ENCODE results near the gene CUL2. TPM values are rescaled to one million over a fixed set of nuclear protein-coding genes. Genes with fewer than 3 reads are reported as not detected.
"Not testable (repeated sequence)": the region's sequence is repeated elsewhere in the genome, so short reads cannot be mapped to it uniquely, and the experiment has no call there.

CUL2 gene
- total and polyA plus RNA-seq, 11 donors = 7.1 to 42.2 (median 31.6) TPM

DNA sequence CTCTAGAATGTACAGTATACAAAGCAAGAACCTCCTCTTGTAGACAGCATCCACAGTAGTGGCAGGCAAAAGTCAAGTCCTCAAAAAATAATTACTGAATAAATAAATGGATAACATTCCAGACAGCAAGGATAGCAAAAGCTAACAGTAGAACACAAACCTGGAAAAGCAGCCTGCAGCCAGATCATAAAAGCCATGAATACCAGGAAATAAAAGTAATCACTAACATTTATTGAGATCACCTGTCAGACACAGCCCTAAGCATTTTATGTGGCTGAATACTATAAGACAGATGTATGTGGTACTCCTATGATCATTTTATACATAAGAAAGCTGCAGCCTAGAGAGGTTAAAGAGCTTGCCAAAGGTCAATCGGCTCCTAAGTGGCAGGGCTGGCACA lies 34.0 kb downstream of the CUL2 start:
- DNase-seq (no peak), ATAC-seq (no peak)
- H3K27me3 ChIP-seq = no peaks in the 10 kb centered on the region
- no peak overlapping the region for H3K4me3 ChIP-seq
- peaks cover 0 to 98% (median 79%) of the 10 kb centered on the region in 9 donors for H3K36me3 ChIP-seq
- peaks cover 0 to 14% (median 0%) of the 10 kb centered on the region in 12 donors for H3K4me1 ChIP-seq
- no peaks in the 10 kb centered on the region for H3K9me3 ChIP-seq
- intact Hi-C loops (cut with DNase I) = no loop called here
- 68 to 89% (median 83%) methylated on average over 1 of the region's 1 CpG for WGBS, 4 donors
- TF ChIP-seq POLR2A (IDR thresholded peaks at IDR 0.05) = no peak
- TF ChIP-seq, protein P1, sequence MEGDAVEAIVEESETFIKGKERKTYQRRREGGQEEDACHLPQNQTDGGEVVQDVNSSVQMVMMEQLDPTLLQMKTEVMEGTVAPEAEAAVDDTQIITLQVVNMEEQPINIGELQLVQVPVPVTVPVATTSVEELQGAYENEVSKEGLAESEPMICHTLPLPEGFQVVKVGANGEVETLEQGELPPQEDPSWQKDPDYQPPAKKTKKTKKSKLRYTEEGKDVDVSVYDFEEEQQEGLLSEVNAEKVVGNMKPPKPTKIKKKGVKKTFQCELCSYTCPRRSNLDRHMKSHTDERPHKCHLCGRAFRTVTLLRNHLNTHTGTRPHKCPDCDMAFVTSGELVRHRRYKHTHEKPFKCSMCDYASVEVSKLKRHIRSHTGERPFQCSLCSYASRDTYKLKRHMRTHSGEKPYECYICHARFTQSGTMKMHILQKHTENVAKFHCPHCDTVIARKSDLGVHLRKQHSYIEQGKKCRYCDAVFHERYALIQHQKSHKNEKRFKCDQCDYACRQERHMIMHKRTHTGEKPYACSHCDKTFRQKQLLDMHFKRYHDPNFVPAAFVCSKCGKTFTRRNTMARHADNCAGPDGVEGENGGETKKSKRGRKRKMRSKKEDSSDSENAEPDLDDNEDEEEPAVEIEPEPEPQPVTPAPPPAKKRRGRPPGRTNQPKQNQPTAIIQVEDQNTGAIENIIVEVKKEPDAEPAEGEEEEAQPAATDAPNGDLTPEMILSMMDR (IDR thresholded peaks at IDR 0.05) = no peak
- H3K27ac ChIP-seq = no peak overlapping the region

GRCh38 chr10:35050568-35050967 lies 39.6 kb downstream of the CUL2 start:
- Histone ChIP-seq H3K36me3 (peaks cover 0 to 87% (median 67%) of the 10 kb centered on the region in 9 donors), H3K4me1 (peaks cover 0 to 13% (median 0%) of the 10 kb centered on the region in 12 donors), H3K27ac (no peak overlapping the region), H3K27me3 (no peaks in the 10 kb centered on the region), H3K9me3 (no peaks in the 10 kb centered on the region), H3K4me3 (no peak overlapping the region)
- intact Hi-C loops (cut with DNase I) = no loop called here
- TF ChIP-seq POLR2A (IDR thresholded peaks at IDR 0.05) = no peak
- TF ChIP-seq, protein P1 (IDR thresholded peaks at IDR 0.05) = no peak
- DNase-seq (no peak), ATAC-seq (no peak)

- WGBS, 4 donors = 47 to 95% (median 70%) methylated on average over 2 of the region's 2 CpGs
- no peaks in the 10 kb centered on the region for H3K9me3 ChIP-seq
- H3K4me1 ChIP-seq = peaks cover 0 to 20% (median 0%) of the 10 kb centered on the region in 12 donors
- peaks cover 0 to 82% (median 60%) of the 10 kb centered on the region in 9 donors for H3K36me3 ChIP-seq
- H3K4me3 ChIP-seq = no peak overlapping the region
- no peak for DNase-seq
- TF ChIP-seq, protein P1 (IDR thresholded peaks at IDR 0.05) = no peak
- TF ChIP-seq POLR2A (IDR thresholded peaks at IDR 0.05) = no peak
- no peak overlapping the region for H3K27ac ChIP-seq
- intact Hi-C loops (cut with DNase I) = no loop called here
- no peaks in the 10 kb centered on the region for H3K27me3 ChIP-seq
- no peak for ATAC-seq
Measured at GRCh38 chr10:35046074-35046473, 44.1 kb downstream of the CUL2 start.

- 78 to 98% (median 96%) methylated on average over 6 of the region's 6 CpGs for WGBS, 4 donors
- ATAC-seq; H3K27ac ChIP-seq; H3K9me3 ChIP-seq; H3K27me3 ChIP-seq; H3K4me3 ChIP-seq; intact Hi-C loops (cut with DNase I); DNase-seq: not testable (repeated sequence)
- Histone ChIP-seq H3K4me1 (peaks cover 0 to 22% (median 0%) of the 10 kb centered on the region in 12 donors), H3K36me3 (peaks cover 0 to 85% (median 60%) of the 10 kb centered on the region in 9 donors)
Measured at GRCh38 chr10:35045275-35045674, 44.9 kb downstream of the CUL2 start.

DNA sequence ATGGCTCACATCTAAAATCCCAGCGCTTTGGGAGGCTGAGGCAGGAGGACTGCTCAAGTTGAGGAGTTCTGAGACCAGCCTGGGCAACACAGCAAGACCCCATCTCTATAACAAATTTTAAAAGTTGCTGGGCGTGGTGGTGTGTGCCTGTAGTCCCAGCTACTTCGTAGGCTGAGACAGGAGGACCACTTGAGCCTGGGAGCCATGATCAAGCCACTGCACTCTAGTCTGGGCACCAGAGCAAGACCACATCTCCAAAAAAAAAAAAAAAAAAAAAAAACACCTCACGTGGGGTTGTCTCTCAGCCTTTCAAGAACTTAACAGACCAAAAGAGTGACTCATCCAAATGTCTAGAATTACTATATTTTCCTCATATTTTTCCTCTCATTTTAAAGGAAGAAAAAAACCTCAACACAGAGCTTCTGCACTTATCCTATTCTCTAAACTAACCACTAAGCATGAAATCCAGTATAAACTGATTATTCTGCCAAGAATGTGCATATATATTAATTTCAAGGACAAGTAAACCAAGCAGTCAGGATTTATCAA lies 46.3 kb downstream of the CUL2 start:
- ATAC-seq = no peak
- DNase-seq = no peak
- Histone ChIP-seq H3K4me1 (peaks cover 0 to 19% (median 0%) of the 10 kb centered on the region in 12 donors), H3K36me3 (peaks cover 0 to 87% (median 56%) of the 10 kb centered on the region in 9 donors), H3K27me3 (no peaks in the 10 kb centered on the region), H3K9me3 (no peaks in the 10 kb centered on the region), H3K27ac (no peak overlapping the region), H3K4me3 (no peak overlapping the region)
- TF ChIP-seq POLR2A (IDR thresholded peaks at IDR 0.05) = no peak
- TF ChIP-seq, protein P1 (IDR thresholded peaks at IDR 0.05) = no peak
- 91 to 98% (median 96%) methylated on average over 4 of the region's 4 CpGs for WGBS, 4 donors
- intact Hi-C loops (cut with DNase I) = no loop called here
